ENCODE data around the gene EXOC6B.

DNA sequence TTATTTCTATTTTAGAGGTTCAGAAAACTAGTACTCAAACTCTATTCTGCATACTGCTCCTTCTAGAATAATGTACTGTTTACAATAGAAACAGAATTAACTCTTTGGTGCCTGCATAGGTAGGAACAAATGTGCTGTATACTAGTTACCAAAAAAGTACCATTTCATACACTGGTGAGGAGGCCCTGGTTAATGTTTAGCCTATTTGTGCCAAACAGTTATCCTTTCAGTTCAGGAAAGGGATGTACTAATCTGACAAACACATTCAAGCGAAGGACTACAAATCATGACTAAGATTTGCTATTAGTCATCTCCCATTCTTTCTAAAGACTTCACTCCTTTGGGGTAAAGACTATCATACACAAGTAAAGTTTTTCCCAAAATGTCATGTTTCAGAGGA lies 47.4 kb downstream of the EXOC6B start:
- TF ChIP-seq, protein P1, sequence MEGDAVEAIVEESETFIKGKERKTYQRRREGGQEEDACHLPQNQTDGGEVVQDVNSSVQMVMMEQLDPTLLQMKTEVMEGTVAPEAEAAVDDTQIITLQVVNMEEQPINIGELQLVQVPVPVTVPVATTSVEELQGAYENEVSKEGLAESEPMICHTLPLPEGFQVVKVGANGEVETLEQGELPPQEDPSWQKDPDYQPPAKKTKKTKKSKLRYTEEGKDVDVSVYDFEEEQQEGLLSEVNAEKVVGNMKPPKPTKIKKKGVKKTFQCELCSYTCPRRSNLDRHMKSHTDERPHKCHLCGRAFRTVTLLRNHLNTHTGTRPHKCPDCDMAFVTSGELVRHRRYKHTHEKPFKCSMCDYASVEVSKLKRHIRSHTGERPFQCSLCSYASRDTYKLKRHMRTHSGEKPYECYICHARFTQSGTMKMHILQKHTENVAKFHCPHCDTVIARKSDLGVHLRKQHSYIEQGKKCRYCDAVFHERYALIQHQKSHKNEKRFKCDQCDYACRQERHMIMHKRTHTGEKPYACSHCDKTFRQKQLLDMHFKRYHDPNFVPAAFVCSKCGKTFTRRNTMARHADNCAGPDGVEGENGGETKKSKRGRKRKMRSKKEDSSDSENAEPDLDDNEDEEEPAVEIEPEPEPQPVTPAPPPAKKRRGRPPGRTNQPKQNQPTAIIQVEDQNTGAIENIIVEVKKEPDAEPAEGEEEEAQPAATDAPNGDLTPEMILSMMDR (IDR thresholded peaks at IDR 0.05) = no peak
- TF ChIP-seq POLR2A (IDR thresholded peaks at IDR 0.05) = no peak
